Right renal pelvis (tissue), 4 donors: Measurements from ENCODE around the gene CGRRF1. TPM values are rescaled to one million over a fixed set of nuclear protein-coding genes. Genes with fewer than 3 reads are reported as not detected.
A peak's percentile ranks its signal among the peaks of the same experiment; 100 is the strongest.

Source experiments
- DNase-seq, 4 donors: peaks; one replicate each; pipeline ENCODE4 v3.0.0-alpha.2; 2013; ENCODE audit warnings: low read depth in 4 of 4, low spot score in 3 of 4, missing footprints in 1 of 4
- polyA plus RNA-seq, 4 donors: library from polyadenylated mRNA; unstranded; fragments of 120-200 nt; gene quantifications; one replicate each; pipeline ENCODE4 v1.2.1, GENCODE V29; 2013; ENCODE audit not compliant: insufficient read length in 4 of 4

CGRRF1 gene
- polyA plus RNA-seq, result 10 to 100 TPM; 27.5 to 37.5 (median 35.3) TPM

- DNase-seq, result peak; percentile 95 to 98 (median 96)
These were observed at the start of gene CGRRF1 for GRCh38 chr14:54509546-54510501. TSS of gene CGRRF1 (plus strand) at chr14:54509906. CDS start at chr14:54509960, 54 bp downstream.

DNA sequence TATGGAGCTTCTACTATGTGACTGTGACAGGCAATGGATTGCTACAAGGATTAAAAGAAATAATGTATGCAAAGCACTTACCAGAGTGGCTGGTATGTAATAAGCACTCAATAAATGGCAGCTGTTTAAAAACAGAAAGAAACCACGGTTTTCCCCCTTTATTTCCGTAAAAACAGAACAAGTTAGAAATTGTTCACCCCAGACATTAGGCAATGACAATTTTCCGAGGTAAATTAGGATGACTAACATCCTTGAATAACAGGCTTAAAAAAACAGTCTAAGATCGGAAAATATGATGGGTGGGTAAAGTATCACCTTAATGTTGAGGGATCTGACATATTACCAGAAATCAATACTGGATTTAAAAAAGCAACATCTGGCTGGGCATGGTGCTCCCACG, 47.7 kb upstream of the CGRRF1 start:
- DNase-seq, result no peak

- no peak for DNase-seq
These were observed 44.1 kb upstream of the CGRRF1 start for GRCh38 chr14:54465654-54466053.

GRCh38 chr14:54467280-54467679, 42.4 kb upstream of the CGRRF1 start:
- DNase-seq, result no peak

DNA sequence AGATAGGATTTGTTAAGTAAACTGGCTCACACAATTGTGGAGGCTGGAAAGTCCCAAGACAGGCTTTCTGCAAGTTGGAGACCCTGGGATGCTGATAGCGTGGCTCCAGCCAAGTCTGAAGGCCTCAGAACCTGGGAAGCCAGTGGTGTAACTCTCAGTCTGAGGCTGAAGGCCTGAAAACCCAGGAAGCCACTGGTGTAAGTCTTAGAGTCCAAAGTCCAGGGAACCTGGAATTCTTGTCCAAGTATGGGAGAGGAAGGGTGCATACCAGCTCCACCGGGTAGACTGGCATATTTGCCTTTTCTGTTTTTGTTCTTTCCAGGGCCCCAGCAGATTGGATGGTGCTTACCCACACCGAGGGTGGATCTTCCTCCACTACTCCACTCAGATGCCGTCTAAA, 39.0 kb upstream of the CGRRF1 start:
- DNase-seq, result no peak

GRCh38 chr14:54471641-54472040, 38.1 kb upstream of the CGRRF1 start:
- no peak for DNase-seq

- no peak for DNase-seq
These were observed 37.4 kb upstream of the CGRRF1 start for GRCh38 chr14:54472315-54472714.

GRCh38 chr14:54474232-54474793, 35.4 kb upstream of the CGRRF1 start:
- DNase-seq, result no peak

- DNase-seq, result no peak
These were observed 34.4 kb upstream of the CGRRF1 start for GRCh38 chr14:54475187-54475899.

DNA sequence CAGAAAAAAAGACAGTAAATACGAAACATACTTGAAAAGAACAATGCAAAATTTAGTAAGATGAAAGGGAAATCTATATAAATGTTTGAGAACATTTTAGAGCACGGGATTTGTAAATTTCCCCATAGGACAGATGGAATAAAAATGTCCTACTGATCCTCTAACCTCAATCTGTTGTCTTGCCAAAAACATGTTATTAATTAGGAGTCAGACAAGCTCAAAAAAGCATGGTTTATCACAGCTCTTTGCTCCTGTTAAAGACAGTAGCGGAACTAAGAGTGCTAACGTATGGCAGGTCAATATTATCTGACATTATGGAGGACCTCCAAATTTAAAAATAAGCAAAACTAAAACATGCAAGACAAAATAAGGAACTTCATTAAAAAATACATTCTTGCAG, 33.8 kb upstream of the CGRRF1 start:
- no peak for DNase-seq

- DNase-seq, result no peak
These were observed 31.0 kb upstream of the CGRRF1 start for GRCh38 chr14:54478636-54479215.

DNA sequence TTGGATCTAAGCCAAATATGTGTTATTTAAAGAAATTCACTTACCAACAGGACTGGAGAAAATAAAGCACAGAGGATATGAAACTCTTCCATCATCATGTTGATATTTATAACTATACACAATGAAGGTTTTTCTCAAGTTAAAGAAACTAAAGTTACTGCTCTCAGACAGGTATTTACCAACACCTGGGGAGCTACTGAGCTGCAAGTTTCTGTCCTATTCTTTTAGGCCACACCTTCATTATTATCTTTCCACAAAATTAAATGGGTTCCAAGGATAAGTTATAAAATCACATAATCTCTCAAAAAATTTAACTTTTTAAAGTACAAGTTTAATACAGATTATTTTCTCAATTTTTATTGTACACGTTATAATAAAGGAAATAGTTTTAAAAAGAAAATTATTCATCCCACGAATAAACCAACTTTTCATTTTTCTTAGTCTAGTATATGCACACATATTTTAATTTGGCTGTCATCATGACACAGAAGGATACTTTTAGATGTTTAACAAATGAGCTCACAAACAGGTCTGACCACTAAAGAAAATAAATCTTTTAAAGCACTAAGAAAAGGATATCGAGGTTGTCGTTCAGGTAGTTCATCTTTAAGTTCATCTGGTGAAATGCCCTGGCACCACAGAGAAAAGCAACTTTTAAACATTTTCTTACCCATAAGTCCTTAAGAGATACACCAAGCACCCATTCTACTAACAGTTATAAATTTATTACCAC, 28.7 kb upstream of the CGRRF1 start:
- DNase-seq, result no peak

DNA sequence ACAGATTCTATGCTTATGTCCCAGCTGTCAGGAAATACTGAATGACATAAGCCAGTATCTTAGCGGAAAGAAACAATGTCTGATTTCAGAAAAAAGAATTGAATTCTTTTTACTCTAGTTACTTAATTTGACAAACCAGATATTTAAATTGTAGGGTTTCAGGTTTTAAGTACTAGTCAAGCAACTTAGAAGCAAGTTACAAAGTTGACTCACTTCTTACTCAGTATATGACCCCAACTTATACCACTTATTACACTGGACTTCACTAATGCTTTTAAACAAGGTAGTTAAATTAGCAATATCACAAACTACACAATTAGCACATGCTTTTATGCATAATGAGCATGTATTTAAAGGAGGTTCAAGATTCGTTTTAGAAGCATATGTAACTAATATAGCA, 28.0 kb upstream of the CGRRF1 start:
- DNase-seq, result no peak

- DNase-seq, result no peak
These were observed 26.5 kb upstream of the CGRRF1 start for GRCh38 chr14:54483073-54483745.

- no peak for DNase-seq
These were observed 25.9 kb upstream of the CGRRF1 start for GRCh38 chr14:54483846-54484245.

DNA sequence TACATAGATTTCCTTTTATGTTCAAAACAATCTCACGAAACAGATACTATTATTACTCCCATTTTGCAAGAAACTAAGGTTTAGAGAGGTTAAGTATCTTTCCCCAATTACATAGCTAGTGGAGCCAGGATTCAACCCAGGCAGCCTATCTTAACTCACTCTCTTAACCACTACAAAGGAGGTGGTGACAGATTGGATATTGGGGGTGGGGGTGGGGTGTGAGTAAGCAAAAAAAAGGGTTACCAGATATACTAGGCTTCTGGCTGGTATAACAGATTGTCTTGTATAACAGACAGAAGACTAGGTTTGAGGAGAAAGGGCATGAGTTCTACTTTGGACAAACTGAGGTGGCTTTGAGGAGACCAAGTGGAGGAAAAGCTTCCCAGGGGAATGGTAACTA, 23.0 kb upstream of the CGRRF1 start:
- DNase-seq, result no peak

DNA sequence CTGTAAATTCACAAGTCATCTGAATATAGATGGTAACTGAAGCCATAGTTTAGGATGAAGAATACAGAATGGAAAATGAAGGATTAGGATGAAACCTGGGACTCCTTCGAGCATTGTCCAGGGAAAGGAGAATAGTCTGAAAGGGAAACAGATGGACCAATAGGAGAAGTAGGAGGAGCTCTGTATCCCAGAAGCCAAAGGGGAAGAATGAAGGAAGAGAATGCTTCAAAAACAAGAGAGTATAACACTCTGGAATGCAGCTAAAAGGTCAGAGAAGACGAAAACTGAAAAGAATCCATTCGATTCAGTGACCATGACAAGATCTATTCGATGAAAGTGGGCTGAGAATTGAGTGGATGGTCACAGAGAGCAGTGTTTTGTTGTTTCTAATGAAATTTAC, 21.9 kb upstream of the CGRRF1 start:
- no peak for DNase-seq

GRCh38 chr14:54488318-54488645, 21.4 kb upstream of the CGRRF1 start:
- no peak for DNase-seq

DNA sequence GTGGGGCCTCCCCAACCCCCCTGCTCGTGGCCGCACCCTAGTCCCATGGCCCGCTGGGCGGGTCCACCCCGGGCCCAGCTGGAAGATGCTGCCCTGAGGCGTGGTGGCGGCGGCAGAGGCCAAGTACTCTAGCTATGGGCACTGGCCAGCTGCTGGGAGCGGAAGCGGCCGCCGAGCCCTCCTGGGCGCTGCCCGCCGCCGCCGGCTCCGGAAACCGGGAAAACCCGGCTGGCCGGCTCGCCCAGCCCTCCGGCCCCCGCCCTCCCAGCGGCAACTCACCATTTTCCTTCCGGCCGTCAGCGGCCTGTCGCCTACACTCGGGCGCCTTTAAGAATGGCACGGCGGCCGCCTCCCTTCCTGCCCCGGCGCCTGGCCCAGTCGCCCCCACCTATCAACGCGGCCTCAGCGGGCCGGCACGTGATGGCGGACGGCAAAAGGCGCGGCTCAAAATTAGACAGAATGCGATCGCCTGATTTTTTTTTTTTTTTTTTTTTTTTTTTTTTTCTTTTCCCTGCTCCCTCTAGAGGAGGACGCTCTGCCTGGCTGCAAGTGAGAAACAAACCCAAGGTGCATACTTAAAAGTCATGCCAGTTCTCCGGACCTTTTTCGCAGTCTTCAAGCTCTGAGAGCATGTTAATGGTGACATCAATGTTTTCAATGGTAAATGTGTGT, 20.9 kb upstream of the CGRRF1 start, which contains the start of gene GMFB:
Gene GMFB (minus strand): TSS at position 335 of the 672 bp plus-strand sequence. CDS start 53 bp downstream, at position 282.
- peak; percentile 78 to 87 (median 80) for DNase-seq
